A549 (cell line): Measurements from ENCODE around the gene TMEM267. TPM values are rescaled to one million over a fixed set of nuclear protein-coding genes. Genes with fewer than 3 reads are reported as not detected.

Source experiments
- ATOH8 ChIP-seq: fragments of 250-450 bp; sonication (Bioruptor Pico); IDR thresholded peaks from 2 replicates; pipeline ENCODE4 v1.5.0; 2020; ENCODE audit warnings: low read depth, mild to moderate bottlenecking, moderate library complexity
- CHD2 ChIP-seq: fragments of 150-350 bp; IDR thresholded peaks from 2 replicates; pipeline ENCODE4 v1.6.1; 2014; ENCODE audit warnings: low read length; ENCODE audit not compliant: partially characterized antibody
- E2F6 ChIP-seq: IDR thresholded peaks from 2 replicates; pipeline ENCODE4 v1.6.1; 2012; ENCODE audit warnings: low read depth, borderline replicate concordance
- ELK1 ChIP-seq: fragments of 150-350 bp; IDR thresholded peaks from 2 replicates; pipeline ENCODE4 v1.6.1; 2014; ENCODE audit warnings: low read depth, mild to moderate bottlenecking, low read length
- FOSB ChIP-seq: fragments of 250-450 bp; sonication (Bioruptor Pico); IDR thresholded peaks from 2 replicates; pipeline ENCODE4 v1.5.0; 2020; ENCODE audit warnings: mild to moderate bottlenecking, moderate library complexity
- FOXS1 ChIP-seq: fragments of 250-450 bp; sonication (Bioruptor Pico); IDR thresholded peaks from 2 replicates; pipeline ENCODE4 v1.5.0; 2020; ENCODE audit warnings: mild to moderate bottlenecking, moderate library complexity
- GATA3 ChIP-seq: IDR thresholded peaks from 2 replicates; pipeline ENCODE4 v1.6.1; 2012; ENCODE audit warnings: borderline replicate concordance
- HOXB13 ChIP-seq: fragments of 250-450 bp; sonication (Bioruptor Pico); IDR thresholded peaks from 2 replicates; pipeline ENCODE4 v1.5.0; 2020; ENCODE audit warnings: low read depth, mild to moderate bottlenecking, moderate library complexity
- JUN ChIP-seq, 2 experiments: fragments of >200 bp; sonication (Bioruptor Twin); formaldehyde crosslinking; IDR thresholded peaks; 2 replicates in 1 of 2; 3 replicates in 1 of 2; pipeline ENCODE4 v1.6.1; 2016 to 2017
- KDM1A ChIP-seq: fragments of 200-600 bp; sonication (generic); IDR thresholded peaks from 2 replicates; pipeline ENCODE4 v1.6.1; 2016; ENCODE audit warnings: low read depth, mild to moderate bottlenecking
- KDM5A ChIP-seq: fragments of 200-600 bp; sonication (generic); IDR thresholded peaks from 2 replicates; pipeline ENCODE4 v1.6.1; 2016; ENCODE audit warnings: antibody characterized with exemption, mild to moderate bottlenecking
- MAZ ChIP-seq: fragments of 150-350 bp; IDR thresholded peaks from 2 replicates; pipeline ENCODE4 v1.6.1; 2014; ENCODE audit warnings: antibody characterized with exemption, low read depth, low read length, borderline replicate concordance
- MYC ChIP-seq: IDR thresholded peaks from 2 replicates; pipeline ENCODE4 v1.6.1; 2012; ENCODE audit warnings: mild to moderate bottlenecking, inconsistent platforms, low read length, improper control_type of control experiment, borderline replicate concordance
- PBX3 ChIP-seq: IDR thresholded peaks from 2 replicates; pipeline ENCODE4 v1.6.1; 2012
- POLR2AphosphoS2 ChIP-seq: conservative IDR thresholded peaks from 2 replicates; pipeline ENCODE4 v1.6.1; 2012; ENCODE audit warnings: low read length, improper control_type of control experiment, inconsistent platforms
- RAD21 ChIP-seq, 2 experiments: fragments of >200 bp in 1 of 2; sonication (Bioruptor Twin) in 1 of 2; formaldehyde crosslinking in 1 of 2; IDR thresholded peaks in 1 of 2; conservative IDR thresholded peaks in 1 of 2; 2 replicates in 1 of 2; 3 replicates in 1 of 2; pipeline ENCODE4 v1.6.1; 2012 to 2018; ENCODE audit warnings: inconsistent platforms in 1 of 2
- SMC3 ChIP-seq: fragments of >200 bp; sonication (Bioruptor Twin); formaldehyde crosslinking; IDR thresholded peaks from 3 replicates; pipeline ENCODE4 v1.6.1; 2018; ENCODE audit warnings: inconsistent platforms
- TP53 ChIP-seq: fragments of 250-450 bp; sonication (Bioruptor Pico); IDR thresholded peaks from 2 replicates; pipeline ENCODE4 v1.5.0; 2021; ENCODE audit warnings: mild to moderate bottlenecking, moderate library complexity
- USF2 ChIP-seq: fragments of 450-650 bp; IDR thresholded peaks from 2 replicates; pipeline ENCODE4 v1.6.1; 2014; ENCODE audit warnings: antibody characterized with exemption
- ZSCAN20 ChIP-seq: fragments of 250-450 bp; sonication (Bioruptor Pico); IDR thresholded peaks from 2 replicates; pipeline ENCODE4 v1.8.0; 2022; ENCODE audit warnings: mild to moderate bottlenecking, moderate library complexity
- polyA plus RNA-seq, 4 experiments: library from polyadenylated mRNA; depleted of rRNA in 3 of 4; stranded (reverse); fragments of >200 nt; fragmentation: RNase III in 1 of 4; extraction: RNeasy Plus Mini Kit Qiagen cat#74134 plus additional on column Dnase treatment in 1 of 4; gene quantifications; 2 replicates in 3 of 4; 3 replicates in 1 of 4; pipeline ENCODE4 v1.2.3, GENCODE V29; 2011 to 2017
- TF ChIP-seq, protein P1 (sequence below): fragments of 250-450 bp; sonication (Bioruptor Pico); IDR thresholded peaks from 2 replicates; pipeline ENCODE4 v1.5.0; 2021; ENCODE audit warnings: mild to moderate bottlenecking, moderate library complexity, borderline replicate concordance

TMEM267 gene
- polyA plus RNA-seq, 2 of the 4 experiments (the other 2 are of a cell fraction), result 15.8 to 46.1 TPM

- TF ChIP-seq ATOH8, result no peak
- peak; percentile 70 for TF ChIP-seq KDM5A
- TF ChIP-seq SMC3, result 0 out of 3 replicates have a peak, but pooled peaks have one; percentile 7
- TF ChIP-seq FOSB, result no peak
- TF ChIP-seq FOXS1 (CRISPR knock-in tag), result no peak
- no peak for TF ChIP-seq ZSCAN20 (CRISPR knock-in tag)
- TF ChIP-seq HOXB13 (CRISPR knock-in tag), result no peak
- TF ChIP-seq E2F6, result no peak
- no peak; the same call in 1 of the 2 replicates for TF ChIP-seq MYC
- no peak for TF ChIP-seq ELK1
- no peak for TF ChIP-seq KDM1A
- TF ChIP-seq, protein P1, sequence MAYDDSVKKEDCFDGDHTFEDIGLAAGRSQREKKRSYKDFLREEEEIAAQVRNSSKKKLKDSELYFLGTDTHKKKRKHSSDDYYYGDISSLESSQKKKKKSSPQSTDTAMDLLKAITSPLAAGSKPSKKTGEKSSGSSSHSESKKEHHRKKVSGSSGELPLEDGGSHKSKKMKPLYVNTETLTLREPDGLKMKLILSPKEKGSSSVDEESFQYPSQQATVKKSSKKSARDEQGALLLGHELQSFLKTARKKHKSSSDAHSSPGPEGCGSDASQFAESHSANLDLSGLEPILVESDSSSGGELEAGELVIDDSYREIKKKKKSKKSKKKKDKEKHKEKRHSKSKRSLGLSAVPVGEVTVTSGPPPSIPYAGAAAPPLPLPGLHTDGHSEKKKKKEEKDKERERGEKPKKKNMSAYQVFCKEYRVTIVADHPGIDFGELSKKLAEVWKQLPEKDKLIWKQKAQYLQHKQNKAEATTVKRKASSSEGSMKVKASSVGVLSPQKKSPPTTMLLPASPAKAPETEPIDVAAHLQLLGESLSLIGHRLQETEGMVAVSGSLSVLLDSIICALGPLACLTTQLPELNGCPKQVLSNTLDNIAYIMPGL (CRISPR knock-in tag), result no peak
- no peak for TF ChIP-seq MAZ
- TF ChIP-seq TP53 (CRISPR knock-in tag), result no peak
- no peak for TF ChIP-seq GATA3
- peak in 1 of 2 experiments; percentile 23; a peak in 1 of 5 replicates for TF ChIP-seq RAD21 (conservative IDR thresholded peaks at IDR 0.05 in 1 of 2, IDR thresholded peaks at IDR 0.05 in 1 of 2)
- no peak for TF ChIP-seq CHD2
- TF ChIP-seq JUN (IDR thresholded peaks at IDR 0.05), result peak; percentile 74 to 82; a peak in 4 of 5 replicates
- TF ChIP-seq USF2, result no peak
- no peak for TF ChIP-seq PBX3
- TF ChIP-seq POLR2AphosphoS2, result no peak
Measured at GRCh38 chr5:43514816-43515677, 31.4 kb upstream of the TMEM267 start, which contains the start of gene C5orf34 (continued).
